ENCODE results near the gene ARHGEF19. TPM values are rescaled to one million over a fixed set of nuclear protein-coding genes. Genes with fewer than 3 reads are reported as not detected.
A peak's percentile ranks its signal among the peaks of the same experiment; 100 is the strongest.

Gene ARHGEF19
- total and polyA plus RNA-seq, 9 of the 15 experiments (the other 6 are each of a cell fraction or from before 2014, with no cell fraction given), result 0.73 to 21.0 (median 5.2) TPM

- Histone ChIP-seq H3K4me3 (no peak overlapping the region), H3K9me1 (ENCODE audit: control insufficient read depth, insufficient read depth, low read length) (no peaks in the 10 kb centered on the region), H3K27ac (ENCODE audit: extremely low read depth, low read depth, low read length) (peak overlapping the region; percentile 38; the same call in 1 of the 3 replicates), H4K20me1 (replicated peaks; ENCODE audit: control insufficient read depth, insufficient read depth, low read length) (no peaks in the 10 kb centered on the region), H2AFZ (ENCODE audit: low read depth, low read length) (peak overlapping the region; percentile 98), H3K36me3 (ENCODE audit: control insufficient read depth, insufficient read depth, low read length) (no peaks in the 10 kb centered on the region), H3K9ac (ENCODE audit: insufficient read depth in 1 of 2, low read depth in 2 of 2, low read length in 2 of 2) (peak overlapping the region; percentile 54 to 83; a peak in 3 of 4 replicates), H3K4me2 (ENCODE audit: insufficient read depth, low read length) (peak overlapping the region; percentile 68; the same call in 1 of the 2 replicates), H3K9me3 (replicated peaks; ENCODE audit: control insufficient read depth, insufficient read depth, low read depth, low read length) (no peaks in the 10 kb centered on the region), H3K27me3 (ENCODE audit: control insufficient read depth in 2 of 2, insufficient read depth in 2 of 2, low read length in 2 of 2) (no peaks in the 10 kb centered on the region), H3K4me1 (replicated peaks in 1 of 2; ENCODE audit: control insufficient read depth in 2 of 2, insufficient read depth in 2 of 2, low read length in 2 of 2) (peaks cover 27 to 38% of the 10 kb centered on the region in 2 experiments), H3K79me2 (ENCODE audit: control insufficient read depth, insufficient read depth, low read length) (no peaks in the 10 kb centered on the region)
- intact Hi-C loops (cut with micrococcal nuclease), result no loop called here
- ChIA-PET POLR2A (interaction anchor here (0.7 to 5.5 kb wide), 5 partner anchors 7 to 81 kb away, joined by 3 to 38 read pairs (median 4); no protein-coding TSS in a partner anchor), CTCF (ENCODE audit: low intra/inter-chr PET ratio) (no interaction called here)
- BruUV-seq (replicated peaks), result no TSS peak
- in situ Hi-C loops (cut with MboI), result no loop called here
- FAIRE-seq, result no peak
- ATAC-seq, result no peak
- WGBS (ENCODE audit: insufficient coverage, low coverage, missing lambda C conversion rate), result 42% methylated on average over 5 of the region's 5 CpGs
- DNase-seq (ENCODE audit: extremely low read depth in 1 of 4, low spot score in 3 of 4), result no peak
- TF ChIP-seq ZNF121 (CRISPR knock-in tag; conservative IDR thresholded peaks at IDR 0.05), result no peak
- no peak for TF ChIP-seq HES1 (IDR thresholded peaks at IDR 0.05; ENCODE audit: low read depth)
- TF ChIP-seq E2F8 (IDR thresholded peaks at IDR 0.05; ENCODE audit: low read depth, partially characterized antibody), result no peak
- TF ChIP-seq BRD9 (IDR thresholded peaks at IDR 0.05; ENCODE audit: low read depth, partially characterized antibody), result no peak
- TF ChIP-seq CBX1 (IDR thresholded peaks at IDR 0.05; ENCODE audit: low read depth), result no peak
- no peak for TF ChIP-seq HEY1 (CRISPR knock-in tag; IDR thresholded peaks at IDR 0.05; ENCODE audit: borderline replicate concordance)
- no peak for TF ChIP-seq RAD21 (CRISPR knock-in tag; conservative IDR thresholded peaks at IDR 0.05 in 1 of 2, IDR thresholded peaks at IDR 0.05 in 1 of 2)
- TF ChIP-seq CBX5 (IDR thresholded peaks at IDR 0.05; ENCODE audit: borderline replicate concordance, low read depth), result no peak
- TF ChIP-seq PCBP1 (IDR thresholded peaks at IDR 0.05; ENCODE audit: low read depth, low read length, poor library complexity, severe bottlenecking), result no peak
- TF ChIP-seq ZNF274 (IDR thresholded peaks at IDR 0.05; ENCODE audit: borderline replicate concordance, low read depth, low read length), result no peak
- no peak for TF ChIP-seq EZH2 (IDR thresholded peaks at IDR 0.05; ENCODE audit: borderline replicate concordance, low read depth, low read length)
- no peak for TF ChIP-seq ZBTB49 (CRISPR knock-in tag; IDR thresholded peaks at IDR 0.05; ENCODE audit: borderline replicate concordance)
These were observed 50.7 kb downstream of the ARHGEF19 start for GRCh38 chr1:16161717-16162116.

Measured in K562 (cell line).